TTC549 (cell line): Measurements from ENCODE around the gene ACSL5.
"Not testable (repeated sequence)": the region's sequence is repeated elsewhere in the genome, so short reads cannot be mapped to it uniquely, and the experiment has no call there.

Source experiments
- FAIRE-seq: peaks from 2 replicates; lab custom pipeline; 2012; peaks lifted over from hg19 to GRCh38; lab: Jason Lieb, UNC

ACSL5 gene

DNA sequence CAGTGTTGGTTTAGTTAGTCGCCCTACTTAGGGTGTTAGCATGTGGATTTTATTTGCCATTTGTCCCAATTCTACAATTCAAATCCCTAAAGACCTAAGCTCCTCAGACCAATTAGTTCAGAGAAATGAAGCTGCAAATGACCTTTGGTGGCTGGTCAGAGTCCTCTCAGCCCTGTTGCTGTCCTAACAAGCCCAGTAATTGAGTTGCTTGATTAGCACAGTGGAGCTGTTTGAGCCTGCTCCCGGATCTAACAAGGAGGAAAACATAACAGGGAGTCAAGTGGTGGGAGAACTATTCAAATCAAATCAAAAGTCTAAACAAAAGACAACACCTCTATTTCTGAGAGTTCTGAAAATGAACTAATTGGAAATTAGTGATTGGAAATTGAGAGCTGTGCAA lies 50.7 kb downstream of the ACSL5 start:
- FAIRE-seq = no peak

DNA sequence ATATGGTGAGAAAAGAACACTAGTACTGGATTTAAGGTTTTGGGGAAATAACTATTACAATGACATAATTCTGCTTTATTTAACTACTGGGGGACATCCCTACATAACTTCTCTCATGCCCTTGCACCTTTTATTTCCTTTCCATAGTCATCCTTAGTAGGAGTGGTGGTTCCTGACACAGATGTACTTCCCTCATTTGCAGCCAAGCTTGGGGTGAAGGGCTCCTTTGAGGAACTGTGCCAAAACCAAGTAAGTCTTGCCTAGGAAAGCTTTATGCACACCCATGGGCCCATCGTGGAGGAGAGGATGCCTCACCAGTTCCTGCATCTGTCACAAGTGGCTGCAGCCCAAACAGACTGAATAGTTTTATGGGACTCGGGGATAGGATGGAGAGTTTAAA lies 52.2 kb downstream of the ACSL5 start:
- no peak for FAIRE-seq

DNA sequence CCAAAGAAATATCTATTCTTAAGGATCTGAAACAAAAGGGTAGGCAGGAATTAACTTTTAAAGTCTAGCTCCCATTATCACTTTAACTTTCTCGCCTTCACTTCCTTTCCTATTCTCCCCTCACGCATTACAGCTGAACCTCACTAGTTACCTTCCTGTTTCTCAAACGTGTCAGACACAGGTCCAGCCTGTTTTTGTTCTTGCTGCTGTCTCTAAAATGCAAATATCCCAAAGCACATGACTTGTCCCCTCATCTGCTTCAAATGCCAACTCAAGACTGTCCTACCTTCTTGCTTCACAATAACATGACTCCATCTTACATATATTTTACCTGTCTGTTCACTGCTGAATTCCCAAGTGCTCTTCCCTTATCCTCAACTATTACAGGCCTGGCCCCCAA lies 55.2 kb downstream of the ACSL5 start:
- no peak for FAIRE-seq

DNA sequence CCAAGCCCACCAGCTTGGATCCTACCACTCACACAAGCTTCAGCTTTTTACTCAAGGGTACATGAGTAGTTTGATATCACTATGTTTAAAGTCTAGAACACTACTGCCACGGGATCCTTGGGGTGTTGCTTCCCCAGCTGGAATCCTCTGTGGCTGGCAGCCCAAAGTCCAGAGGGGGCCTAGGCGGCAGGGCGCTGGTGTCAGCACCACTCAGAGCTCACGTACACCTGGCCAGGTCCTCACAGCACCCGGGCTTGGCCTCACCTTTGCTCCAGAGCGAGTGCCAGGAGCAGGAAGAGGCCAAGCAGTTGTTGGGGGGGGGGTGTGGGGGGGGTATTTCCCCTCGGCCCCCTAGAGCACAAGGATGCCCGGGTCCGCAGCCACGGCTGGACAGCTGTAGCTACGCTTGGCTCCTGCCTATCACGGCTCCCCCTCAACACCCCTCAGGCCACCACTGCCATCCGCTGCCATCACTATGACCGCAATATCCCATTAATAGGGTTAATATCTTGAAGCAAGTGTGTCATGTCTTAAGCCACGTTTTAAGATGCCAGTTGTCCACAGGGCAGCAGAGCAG lies 55.8 kb downstream of the ACSL5 start:
- no peak for FAIRE-seq

DNA sequence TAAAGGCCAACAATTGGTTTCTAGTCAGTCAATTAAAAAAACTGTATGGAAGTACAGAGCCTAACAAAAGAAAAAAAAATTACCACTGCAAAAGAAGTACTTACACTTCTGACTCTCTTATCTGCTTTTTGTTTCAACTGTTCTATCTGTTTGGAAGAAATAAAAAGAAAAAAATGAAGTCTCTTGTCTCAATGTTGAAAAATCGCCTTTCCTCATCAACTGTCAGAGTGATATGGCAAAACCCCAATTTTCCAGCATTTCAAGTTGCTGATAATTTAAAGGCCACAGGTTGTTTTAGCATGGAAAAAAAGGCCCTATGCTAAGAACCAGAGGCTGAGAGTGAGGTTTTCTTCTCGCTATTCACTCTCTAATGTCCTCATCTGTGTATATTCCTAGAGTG lies 59.2 kb downstream of the ACSL5 start:
- no peak for FAIRE-seq

DNA sequence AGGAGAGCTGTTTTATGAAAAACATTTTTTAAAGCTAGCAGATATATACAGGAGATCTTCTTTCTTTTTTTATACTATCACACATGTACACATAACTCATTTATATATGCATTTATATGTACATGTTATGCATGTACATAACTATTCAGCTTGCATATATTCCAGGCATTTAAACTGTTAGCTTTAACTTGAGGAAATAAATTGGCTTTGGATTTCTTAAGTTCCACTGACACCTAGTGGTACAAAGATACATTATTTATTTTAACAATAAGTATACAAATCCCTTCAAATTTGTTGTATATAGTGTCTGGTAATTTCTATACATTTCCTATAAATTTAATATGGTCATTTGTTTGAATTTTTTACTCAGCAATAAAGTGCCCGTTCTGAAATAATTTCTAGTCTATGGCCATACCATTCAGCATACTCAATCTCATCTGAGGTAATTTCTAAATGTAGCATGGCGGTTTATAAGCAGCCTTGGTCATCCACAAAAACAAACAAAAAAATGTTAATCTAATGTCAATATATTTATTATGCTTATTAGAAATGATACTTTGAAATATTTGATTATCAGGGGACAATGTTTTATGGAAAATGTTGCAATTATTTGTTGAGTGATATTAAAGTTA lies 61.2 kb downstream of the ACSL5 start:
- peak; percentile 92 for FAIRE-seq

DNA sequence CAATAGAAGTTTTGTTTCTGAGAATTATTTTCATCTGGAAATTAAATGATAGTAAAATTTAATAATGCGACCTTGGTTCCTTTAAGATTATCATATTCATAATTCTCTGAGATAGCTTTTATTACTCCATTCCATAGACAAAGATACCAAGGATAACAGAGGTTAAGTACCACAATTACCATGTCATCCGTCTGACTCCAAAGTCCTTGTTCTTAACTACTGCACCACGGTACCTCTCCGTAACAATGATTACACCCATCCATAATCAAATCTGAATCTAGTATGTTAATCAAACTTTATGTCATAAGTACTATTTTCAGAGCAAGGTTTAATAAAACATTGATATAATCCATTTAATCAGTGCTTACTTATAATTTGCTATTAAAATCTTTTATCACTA lies 64.4 kb downstream of the ACSL5 start:
- no peak for FAIRE-seq

DNA sequence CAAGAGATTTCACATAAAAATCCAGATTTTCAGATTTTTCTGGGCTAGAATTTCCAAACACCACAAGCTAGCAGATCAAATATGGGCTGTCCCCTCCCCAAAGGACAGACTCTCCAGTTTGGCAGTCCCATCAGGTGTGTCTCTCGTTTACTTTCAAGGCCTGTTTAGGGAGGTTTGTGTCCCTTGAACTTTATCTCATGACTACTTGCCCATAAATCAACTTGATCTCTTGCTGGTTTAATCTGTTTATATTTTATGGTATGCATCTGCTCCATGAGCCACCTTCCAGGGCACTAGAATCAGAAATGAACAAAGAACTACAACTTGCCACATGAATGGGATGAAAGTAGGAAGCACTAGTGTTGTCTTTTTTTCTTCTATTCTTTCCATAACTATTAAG lies 67.6 kb downstream of the ACSL5 start:
- no peak for FAIRE-seq

DNA sequence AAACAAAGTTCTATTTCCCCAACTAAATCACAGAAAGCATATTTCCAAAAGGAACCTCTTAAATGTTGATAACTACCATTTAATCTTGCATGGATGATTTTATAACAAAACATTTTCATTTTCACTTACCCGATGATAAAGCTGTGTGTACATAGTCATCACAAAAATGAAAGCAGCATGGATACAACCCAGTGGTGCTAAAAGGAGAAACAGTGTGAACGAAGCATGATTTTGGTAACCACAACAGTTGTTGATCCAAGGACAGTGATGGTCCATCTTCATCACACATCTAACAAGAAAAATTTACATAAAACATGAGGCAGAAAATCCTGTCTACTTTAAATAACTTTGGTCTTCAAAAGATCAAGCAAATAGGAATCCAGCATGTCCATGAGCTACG lies 68.1 kb downstream of the ACSL5 start:
- FAIRE-seq = no peak

DNA sequence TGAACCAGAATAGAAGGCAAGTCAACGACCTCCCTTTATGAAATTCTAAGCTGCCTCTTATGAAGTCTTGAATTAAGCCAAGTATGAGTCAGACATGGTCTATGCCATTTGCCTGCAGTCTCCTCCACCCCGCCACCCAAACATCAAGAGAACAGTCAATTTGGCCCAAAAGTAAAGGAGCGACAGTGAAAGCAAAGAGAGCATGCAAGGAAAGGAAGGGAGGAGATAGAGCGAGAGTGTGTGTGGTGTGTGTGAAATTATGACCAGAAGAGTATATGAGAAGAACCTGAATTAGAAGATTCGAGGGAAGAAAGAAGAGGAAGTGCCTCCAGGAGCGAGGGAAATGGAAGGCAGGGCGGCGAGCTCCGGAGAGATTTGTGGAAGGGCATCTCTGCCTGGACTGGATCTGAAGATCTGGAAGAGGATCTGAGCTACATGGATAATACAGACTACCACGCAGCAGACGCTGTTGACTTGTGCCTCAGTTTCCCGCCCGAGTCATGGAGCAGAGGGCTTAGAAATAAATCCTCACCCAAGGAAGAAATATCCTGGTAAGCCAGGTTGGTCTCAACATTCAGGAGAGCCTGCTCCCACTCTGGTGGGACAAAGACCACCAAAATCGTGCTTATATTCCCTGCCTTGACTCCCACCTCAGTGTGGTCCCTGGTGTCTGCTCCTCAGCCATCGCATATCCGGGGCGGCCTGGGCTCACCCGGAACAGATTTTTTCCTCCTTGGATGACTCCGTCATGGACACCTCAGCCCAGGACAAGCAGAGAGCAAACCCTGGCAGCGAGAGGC lies 72.3 kb downstream of the ACSL5 start:
- FAIRE-seq = no peak

DNA sequence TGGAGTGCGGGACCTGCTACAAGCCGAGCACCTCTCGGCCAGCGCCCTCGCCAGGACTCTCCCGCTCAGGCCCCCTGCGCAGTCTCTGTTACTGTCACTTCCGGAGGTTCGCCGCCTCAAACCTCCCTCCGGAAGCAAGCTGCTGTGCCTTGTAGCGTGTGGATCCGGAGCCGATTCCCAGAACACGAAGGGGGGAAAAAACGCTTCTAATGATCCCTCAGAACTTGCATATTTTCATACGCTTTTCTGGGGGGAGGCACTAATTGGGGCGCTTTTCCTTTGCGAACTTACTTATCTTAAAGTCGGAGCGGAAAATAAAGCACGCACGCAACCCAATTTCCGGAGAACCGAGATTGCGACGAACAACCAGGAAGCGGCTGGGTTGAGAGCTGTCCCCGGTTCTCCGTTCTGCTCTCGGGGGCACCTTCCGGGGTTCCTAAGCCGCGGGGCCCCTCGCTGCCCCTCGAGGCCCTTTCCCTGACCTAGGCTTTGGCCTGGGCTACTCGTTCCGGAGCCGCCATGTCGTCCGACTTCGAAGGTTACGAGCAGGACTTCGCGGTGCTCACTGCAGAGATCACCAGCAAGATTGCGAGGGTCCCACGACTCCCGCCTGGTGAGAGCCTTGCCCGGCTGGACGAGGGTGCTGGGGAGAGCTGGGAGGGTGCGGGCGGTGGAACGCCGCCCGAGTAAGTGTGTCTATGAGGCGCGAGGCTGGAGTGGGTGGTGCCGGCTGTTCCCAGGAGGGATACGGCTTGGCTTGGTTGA lies 73.1 kb downstream of the ACSL5 start, which contains the start of the genes VTI1A and ZDHHC6:
TSS of gene VTI1A (plus strand) at position 361 of the 765 bp plus-strand sequence. CDS start at position 520, 159 bp downstream.
TSS of gene ZDHHC6 (minus strand) at position 60 of the 765 bp plus-strand sequence. CDS start 1,478 bp downstream, outside the sequence.
- FAIRE-seq = no peak

DNA sequence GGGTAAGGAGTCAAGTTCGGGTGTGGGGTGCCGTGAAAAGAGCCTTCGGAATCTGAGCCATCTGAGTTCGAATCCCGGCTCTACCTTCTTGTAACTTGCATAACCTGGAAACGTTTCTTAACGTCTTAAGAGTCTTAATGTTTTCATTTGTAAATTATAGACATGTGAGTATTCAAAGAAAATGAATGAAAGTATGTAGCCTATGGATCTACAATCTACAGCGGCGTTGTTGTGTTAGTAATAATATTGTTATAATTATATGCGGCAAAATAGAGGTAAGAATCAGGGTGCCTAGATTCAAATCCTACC lies 73.7 kb downstream of the ACSL5 start:
- FAIRE-seq = no peak

DNA sequence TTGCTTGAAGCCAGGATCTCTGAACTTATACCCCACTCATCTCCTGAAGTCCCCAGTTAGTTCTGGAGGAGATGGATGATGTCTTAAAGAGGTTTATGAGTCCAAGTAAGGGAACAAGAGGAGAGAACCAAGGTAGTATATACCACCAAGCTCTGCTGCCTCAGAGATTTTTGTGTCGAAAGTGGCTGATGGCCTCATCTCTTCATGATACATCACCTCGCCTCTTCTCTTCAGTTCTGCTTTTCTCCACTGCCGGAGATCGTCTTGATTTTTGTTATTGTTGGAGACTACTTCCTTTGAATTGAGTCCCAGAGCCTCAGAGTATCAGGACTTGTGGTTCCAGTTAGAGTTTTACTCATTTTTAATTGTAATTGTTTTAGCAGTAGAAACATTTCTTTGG lies 75.0 kb downstream of the ACSL5 start:
- no peak for FAIRE-seq

DNA sequence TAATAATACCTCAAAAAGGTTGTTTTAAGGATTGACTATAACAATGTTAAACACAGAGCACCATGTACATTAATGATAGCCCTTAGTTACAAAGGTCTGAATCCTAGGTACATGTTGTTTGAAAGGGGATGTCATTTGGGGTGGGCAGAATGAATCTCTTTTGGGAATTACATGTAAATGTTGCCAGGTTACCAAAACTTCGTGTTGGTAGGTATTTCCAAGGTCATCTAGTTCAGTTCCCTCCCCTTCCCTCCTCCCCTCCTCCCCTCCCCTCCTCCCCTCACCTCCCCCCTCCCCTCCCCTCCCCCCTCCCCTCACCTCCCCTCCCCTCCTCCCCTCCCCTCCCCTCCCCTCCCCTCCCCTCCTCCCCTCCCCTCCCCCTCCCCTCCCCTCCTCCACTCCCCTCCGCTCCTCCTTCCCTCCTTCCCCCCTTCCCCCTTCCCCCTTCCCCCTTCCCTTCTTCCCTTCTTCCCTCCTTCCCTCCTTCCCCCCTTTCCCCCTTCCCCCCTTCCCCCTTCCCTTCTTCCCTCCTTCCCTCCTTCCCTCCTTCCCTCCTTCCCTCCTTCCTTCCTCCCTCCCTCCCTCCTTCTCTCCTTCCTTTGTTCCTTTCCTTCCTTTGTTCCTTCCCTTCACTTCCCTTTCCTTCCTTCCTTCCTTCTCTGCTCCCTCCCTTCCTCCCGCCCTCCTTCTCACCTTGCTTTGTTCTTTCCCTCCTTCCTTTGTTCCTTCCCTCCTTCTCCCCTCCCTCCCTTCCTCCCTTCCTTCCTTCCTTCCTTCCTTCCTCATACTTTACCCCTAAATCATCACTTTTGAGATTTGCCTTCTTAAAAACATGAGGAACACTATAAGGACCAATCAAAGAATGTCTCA lies 81.2 kb downstream of the ACSL5 start:
- no peak for FAIRE-seq

DNA sequence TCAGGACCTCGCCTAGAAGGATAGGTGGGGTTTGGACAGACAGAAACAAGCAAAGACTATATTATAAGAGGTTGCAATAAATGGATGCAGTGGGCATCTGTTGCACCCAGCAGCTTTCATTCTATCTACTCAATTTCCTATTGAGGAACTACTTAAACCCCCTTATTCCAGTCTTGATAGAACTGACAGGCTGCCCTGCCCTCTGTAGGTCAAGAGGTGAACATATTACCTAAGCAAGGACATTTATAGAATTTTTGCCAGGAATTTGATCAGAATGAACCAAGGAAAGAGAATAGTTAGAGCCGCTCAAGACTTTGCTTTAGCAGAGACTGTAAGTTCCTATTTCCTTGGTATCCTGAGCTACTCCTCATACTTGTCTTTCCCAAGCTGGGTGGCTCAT lies 82.6 kb downstream of the ACSL5 start:
- FAIRE-seq = no peak

DNA sequence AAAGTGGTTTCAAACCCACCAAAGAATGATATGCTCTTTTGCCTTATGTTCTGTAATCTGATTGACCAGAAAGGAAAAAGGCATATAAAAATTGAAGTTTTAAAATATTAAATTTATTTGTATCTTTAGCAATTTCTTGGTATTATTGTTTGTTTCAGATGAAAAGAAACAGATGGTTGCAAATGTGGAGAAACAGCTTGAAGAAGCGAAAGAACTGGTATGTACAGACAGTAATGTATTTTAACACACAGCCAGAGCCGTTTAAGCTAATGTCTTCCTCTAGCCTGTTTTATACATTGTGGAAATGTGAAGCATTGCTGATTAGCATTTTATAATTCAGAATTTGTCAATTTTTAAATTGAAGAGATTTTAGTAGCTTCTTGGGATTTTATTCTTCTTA lies 86.5 kb downstream of the ACSL5 start:
- no peak for FAIRE-seq

DNA sequence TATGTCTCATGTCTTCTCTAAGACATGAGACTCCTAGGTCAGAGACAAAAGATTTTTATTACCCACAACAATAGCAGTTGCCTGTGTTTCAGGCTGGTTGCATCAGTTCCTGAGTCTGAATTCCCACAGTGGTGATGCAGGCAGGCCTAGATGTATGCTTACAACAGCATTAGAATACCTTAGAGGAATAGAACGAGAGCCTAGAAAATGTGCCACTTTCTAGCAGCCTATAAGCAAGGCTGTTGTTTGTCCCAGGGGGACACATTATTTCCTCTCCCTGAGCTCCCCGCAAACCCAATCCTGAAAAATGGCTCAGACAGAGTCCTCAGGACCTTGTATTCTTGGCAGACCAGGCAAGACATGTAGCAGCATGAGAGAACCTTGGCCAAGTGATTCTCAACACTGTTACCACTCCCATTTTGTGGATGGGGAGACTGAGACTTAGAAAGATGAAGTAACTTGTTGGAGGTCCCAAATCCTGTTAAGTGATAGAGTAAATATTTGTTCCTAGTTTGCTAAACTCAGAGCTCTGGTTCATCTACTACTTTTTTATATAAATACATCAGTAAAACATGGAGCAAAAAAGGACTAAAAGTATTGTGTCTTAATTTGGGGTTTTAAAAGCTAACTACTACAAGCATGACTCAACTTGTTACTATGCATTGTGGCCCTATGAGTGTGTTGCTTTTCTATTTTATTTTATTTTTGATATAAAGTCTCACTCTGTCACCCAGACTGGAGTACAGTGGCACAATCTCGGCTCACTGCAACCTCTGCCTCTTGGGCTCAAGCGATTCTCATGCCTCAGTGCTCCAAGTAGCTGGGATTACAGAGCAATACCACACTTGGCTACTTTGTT lies 87.3 kb downstream of the ACSL5 start:
- no peak for FAIRE-seq

DNA sequence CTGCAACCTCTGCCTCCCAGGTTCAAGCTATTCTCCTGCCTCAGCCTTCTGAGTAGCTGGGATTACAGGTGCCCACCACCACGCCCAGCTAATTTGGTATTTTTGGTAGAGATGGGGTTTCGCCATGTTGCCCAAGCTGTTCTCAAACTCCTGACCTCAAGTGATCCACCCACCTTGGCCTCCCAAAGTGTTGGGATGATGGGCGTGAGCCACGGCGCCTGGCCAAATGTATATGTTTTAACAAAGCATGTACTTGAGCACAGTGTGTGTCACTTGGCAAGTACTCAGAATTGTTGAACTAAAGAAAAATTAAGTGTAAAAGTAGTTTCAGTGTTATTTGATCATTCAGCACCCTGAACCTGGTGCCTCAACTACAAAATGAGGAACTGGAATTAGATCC lies 90.2 kb downstream of the ACSL5 start:
- FAIRE-seq = not testable (repeated sequence)

DNA sequence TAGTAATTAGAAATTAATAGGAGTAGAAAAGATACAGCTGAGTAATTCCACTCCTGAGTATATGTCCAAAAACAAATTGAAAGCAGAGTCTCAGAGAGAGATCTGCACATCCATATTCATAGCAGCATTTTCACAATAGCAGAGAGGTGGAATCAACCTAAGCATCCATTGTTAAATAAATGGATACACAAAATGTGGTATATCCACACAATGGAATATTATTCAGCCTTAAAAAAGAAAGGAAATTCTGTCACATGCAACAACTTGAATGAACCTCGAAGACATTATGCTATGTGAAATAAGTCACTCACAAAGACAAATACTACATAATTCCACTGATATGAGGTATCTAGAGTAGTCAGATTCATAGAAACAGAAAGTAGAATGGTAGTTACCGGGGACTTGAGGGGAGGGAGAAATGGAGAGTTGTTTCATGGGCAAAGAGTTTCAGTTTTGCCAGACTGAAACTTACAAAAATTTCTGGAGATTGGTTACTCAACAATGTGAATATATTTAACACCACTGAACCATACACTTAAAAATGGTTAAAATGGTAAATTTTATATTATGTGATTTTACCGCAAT lies 91.5 kb downstream of the ACSL5 start:
- no peak for FAIRE-seq

DNA sequence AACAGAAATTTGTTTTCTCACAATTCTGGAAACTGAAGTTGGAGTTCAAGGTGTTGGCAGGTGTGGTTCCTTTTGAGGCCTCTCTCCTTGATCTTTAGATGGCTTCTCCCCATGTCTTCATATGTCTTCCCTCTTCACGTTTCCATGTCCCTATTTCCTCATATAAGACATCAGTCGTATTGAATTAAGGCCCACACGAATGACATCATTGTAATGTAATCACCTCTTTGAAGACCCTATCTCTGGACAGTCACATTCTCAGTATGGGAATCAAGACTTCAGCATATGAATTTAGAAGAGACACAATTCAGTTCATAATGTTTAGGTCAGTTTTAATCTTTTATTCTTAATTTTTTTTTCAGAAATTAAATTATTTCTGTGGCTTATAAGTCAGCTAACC lies 92.9 kb downstream of the ACSL5 start:
- no peak for FAIRE-seq
